SH-SY5Y (cell line): Measurements from ENCODE around the gene ARHGEF40.

Experiments used
- GATA2 ChIP-seq: IDR thresholded peaks from 2 replicates; pipeline ENCODE4 v1.6.1; 2011; ENCODE audit warnings: mild to moderate bottlenecking, low read depth, low read length
- GATA3 ChIP-seq: IDR thresholded peaks from 2 replicates; pipeline ENCODE4 v1.6.1; 2011; ENCODE audit warnings: low read depth, mild to moderate bottlenecking, low read length, moderate library complexity

GRCh38 chr14:21030531-21030930, 39.6 kb upstream of the ARHGEF40 start:
- TF ChIP-seq GATA2 (no peak), GATA3 (no peak)
